GM19452 (cell line): Measurements from ENCODE around the gene PDXDC1.
"Not testable (repeated sequence)": the region's sequence is repeated elsewhere in the genome, so short reads cannot be mapped to it uniquely, and the experiment has no call there.

Experiments used
- ATAC-seq: cut with Tn5 transposase; IDR thresholded peaks from one replicate; pipeline ENCODE4 v1.9.1; 2021; ENCODE audit not compliant: unreplicated experiment

Gene PDXDC1

DNA sequence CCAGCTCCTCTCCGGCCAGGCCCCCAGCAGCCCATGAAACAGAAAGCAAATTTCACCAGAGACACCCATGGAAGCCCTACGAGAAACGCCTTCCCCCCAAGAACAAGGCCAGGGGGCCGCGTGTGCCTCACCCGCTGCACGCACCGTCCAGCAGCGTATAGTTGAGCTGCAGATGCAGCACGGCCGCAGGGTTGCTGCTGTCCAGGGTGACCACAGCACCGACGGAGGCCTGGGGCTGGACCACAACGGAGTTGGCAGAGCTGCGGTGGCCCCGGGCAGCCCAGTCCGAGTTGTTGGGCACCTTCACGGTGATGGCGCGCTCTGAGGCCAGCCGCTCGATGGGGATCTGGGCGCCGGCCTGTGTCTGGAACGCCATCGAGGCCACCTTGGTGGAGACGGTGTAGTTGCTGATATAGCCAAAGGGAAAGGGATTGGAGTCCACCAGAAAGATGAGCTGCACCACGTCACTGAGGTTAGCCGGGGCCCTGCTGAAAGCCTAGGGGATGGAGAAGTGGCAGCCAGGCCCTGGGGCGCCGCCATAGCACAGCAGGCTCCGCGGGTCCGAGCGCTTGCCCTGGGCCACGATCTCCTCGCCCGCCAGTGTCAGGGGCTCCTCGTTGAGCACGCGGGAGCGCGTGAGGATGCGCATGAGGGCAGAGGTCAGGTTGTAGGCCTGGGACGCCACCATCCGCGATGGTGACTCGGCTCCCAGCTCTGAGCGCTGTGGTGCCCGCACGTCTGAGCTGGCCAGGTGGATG, 156.3 kb downstream of the PDXDC1 start:
- ATAC-seq, result not testable (repeated sequence)

DNA sequence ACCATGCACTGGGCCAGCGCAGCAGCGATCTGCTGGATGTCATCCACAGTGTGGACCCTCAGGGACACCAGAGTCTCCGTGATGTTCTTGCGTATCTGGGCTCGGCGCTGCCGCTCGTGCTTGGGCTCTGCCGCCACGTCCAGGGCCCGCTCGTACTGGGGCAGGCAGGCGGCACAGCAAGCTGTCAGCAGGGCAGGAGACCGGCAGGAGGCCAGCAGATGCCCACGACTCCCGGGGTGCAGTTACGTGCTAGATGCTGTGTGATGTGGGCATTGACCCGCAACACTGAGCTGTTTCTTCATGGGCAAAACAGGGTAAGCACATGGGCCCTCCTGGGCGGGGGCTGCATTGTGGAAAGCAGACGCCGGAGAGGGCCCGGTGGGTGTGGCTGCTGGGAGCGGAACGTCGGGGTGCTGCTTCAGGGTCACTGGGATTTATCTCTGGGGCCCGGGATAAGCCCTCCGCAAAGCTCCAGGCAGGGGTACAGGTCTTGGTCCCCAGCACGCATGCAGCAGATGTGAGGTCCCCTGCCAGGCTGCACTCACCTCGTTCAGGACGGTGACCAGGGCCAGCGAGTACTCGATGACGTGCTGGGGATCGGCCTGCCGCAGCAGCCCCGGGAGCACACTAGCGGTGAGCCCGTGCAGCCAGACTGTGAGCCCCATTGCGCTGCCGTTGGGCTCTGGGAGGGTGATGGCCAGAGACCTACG, 158.0 kb downstream of the PDXDC1 start:
- ATAC-seq, result not testable (repeated sequence)

DNA sequence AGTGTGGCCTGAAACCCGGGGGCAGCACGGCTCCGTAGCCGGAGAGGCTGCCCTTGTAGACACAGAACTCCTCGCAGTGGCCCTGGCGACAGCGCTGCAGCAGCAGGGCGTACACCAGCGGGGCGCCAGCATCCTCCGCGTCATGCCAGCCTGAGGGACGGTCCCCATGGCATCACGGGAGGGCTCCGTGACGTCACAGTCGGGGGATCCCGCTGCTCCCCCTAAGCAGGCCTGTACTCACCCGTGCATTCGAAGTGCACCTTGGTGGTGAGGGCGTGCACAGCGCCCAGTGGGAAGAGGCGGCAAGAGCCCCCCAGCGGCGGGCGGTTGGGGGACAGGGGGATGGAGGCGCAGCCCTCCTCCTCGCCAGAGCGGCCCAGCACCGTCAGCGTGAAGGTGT, 158.7 kb downstream of the PDXDC1 start:
- not testable (repeated sequence) for ATAC-seq

DNA sequence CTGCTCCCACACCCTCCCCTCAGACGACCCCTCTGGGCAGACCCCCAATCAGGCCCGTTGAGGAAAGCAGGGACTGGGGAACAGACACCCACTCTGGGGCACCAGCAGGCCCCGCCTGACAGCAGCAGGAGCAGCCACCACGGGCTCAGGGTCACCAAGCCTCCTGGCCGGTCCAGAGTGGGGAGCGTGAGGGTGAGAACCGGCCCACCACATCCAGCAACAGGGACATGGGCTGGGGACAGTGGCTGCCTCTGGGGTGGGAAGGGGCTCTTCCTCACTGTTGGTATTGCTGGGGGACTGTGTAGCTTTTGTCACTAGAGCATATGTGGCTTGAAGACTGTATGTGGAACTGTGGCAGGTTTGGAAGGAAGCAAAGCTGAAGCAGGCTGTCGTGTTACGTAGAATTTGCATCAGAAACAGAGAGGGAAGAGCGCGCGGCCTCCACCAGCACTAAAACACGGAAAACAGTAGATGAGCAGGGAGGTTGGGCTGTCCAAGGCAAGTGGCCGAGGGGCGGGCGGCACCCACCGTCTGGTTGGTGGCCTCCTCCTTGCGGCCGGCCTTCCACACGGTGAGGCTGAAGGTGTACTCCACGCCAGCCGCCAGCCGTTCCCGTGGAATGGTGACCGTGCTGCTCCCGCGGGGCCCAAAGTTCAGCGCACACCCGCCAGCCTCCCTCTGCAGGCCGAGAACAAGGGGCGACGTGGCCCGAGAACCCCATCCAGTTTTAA, 160.1 kb downstream of the PDXDC1 start:
- ATAC-seq, result not testable (repeated sequence)

DNA sequence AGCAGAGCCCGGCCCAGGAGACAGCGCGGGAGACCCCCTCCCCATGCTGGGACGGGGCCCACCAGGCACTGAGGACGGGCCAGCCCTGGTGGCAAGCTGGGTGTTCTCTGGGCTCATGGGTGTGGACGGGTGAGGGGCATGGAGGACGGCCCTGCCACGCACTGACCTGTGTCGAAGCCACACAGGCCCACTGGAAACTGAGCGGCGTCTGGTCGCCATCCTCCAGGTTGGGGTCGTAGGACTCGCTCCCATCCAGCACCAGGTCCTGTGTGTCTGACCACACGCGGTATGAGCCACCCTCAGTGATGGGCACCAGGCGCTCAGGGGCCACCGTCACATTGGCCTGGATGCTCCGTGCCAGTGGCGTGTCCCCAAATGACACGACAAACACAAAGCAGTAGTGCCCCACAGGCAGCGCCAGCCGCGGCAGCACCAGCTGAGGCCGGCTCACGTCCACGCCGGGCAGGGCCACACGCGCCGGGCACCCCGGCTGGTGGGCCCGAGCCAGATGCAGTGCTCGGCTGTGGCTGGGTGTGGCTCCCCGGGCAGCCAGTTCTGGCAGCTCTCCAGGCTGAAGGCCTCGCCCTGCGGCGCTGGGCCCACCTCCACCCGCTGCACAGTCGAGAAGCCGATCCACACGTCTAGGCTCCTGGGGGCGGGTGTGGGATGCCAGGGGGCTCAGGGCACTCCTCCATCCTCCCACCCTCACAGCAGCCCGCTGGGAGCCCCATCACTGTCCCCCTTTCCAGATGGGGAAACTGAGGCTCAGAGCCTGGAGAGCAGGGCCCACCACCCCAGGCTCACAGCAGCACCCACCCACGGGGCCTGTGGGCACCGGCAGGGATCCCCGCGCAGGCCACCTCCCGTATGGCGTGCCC, 160.9 kb downstream of the PDXDC1 start:
- not testable (repeated sequence) for ATAC-seq

DNA sequence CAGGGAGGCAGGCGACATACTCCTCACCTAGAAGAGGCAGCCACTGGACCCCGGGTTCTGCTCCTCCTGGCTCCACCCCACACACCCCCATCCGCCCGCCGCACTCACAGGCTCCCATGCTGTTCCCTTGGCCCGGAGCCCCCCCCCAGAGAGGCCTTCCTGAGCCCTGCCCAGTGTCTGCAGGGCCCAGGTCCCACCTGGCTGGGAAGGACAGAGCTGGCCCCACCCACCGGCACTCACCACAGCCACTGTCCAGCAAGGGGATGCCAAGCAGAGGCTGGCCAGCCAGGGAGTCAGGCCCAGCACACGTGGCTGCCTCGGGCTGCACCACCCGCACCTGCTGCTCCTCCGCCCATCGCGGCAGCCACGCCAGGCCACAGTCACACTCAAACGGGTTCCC, 162.7 kb downstream of the PDXDC1 start:
- ATAC-seq, result not testable (repeated sequence)

DNA sequence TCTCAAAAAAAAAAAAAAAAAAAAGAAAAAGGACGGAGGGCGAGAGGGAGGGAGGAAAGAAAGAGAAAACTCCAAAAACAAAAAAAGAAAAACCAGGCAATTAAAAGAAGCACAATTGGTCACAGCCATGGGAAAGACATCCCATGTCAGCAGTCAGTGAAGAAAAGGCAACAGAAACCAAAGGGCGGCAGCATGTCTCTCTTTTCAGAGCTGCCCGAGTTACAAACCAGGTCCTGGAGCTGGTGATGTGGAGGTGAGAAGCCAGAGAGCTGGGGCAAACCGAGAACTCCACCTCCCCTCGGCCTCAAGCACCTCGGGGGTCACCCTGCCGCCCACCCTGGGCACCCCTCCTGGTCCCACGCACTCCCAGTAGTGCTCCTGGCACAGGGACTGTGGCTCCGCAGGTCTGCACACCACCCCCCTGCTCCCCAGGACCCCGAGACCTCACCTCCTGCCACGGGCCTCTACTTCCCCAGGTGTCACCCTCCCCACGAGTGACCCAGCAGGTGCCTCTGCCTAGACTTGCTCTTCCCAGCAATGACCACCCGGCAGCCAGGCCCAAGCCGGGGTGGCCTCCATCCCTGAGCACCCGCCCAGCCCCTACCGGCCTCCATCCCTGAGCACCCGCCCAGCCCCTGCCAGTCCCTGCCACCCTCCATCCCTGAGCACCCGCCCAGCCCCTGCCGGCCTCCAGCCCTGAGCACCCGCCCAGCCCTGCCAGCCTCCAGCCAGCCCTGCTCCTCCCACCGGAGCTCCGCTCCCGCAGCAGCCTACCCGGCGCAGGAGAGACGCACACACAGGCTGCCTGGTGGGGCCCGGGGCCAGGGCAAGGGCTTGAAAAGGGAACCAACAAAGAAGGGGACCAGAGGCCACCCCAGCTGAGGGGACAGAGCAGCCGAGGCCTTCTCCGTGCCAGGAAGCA, 165.9 kb downstream of the PDXDC1 start:
- not testable (repeated sequence) for ATAC-seq

DNA sequence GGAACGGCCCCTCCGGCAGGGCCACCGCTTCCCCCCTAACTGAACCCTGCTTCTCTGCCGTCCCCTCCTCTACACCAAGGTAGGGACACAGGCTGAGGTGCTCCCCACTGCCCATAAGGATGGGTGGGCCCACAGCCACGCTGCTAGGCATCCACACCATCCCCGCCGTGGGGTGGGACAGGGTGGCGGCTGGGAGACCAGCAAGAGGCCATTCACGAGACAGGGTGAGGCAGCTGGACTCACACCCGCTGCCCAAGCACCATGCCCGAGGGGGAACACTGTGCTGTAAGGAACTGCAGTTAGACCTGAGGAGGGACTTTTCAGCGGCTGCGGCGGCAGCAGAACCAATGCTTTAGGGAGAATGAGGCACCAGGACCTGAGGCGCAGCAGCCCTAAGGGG, 166.8 kb downstream of the PDXDC1 start:
- no peak for ATAC-seq

DNA sequence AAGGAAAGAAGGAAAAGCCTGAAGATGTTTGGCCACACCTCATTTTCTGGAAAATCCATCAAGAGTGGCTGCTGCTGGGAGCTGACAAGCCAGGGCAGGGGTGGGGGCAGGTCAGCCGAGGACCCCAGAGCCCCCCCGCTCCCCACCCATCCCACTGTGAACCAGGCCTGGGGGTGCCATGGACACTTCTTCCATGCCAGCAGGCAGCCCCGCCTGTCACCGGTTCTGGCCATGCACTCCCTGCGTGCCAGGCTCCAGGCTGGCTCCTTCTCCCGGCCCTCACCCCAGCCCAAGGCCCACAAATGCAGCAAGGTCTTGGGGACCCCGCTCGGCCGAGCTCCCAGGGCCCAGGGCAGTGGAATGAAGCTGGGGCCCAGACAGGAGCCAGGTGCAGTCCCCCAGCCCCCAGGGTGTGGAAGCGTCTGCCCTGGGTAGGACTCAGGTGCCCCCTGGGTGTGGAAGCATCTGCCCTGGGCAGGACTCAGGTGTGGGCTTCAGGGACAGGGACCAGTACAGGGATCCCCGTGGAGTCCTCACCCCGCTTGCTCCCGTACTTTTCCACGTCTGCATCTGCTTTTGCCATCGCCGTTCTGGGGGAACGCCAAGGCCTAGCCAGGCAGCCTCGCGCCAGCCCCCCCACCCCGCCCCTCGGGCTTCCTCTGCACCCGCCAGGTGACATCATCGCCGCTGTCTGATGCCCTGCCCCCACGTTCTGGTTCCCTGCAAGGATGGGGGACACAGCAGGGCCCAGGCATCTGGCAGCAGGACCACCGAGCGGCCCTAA, 167.5 kb downstream of the PDXDC1 start:
- not testable (repeated sequence) for ATAC-seq

DNA sequence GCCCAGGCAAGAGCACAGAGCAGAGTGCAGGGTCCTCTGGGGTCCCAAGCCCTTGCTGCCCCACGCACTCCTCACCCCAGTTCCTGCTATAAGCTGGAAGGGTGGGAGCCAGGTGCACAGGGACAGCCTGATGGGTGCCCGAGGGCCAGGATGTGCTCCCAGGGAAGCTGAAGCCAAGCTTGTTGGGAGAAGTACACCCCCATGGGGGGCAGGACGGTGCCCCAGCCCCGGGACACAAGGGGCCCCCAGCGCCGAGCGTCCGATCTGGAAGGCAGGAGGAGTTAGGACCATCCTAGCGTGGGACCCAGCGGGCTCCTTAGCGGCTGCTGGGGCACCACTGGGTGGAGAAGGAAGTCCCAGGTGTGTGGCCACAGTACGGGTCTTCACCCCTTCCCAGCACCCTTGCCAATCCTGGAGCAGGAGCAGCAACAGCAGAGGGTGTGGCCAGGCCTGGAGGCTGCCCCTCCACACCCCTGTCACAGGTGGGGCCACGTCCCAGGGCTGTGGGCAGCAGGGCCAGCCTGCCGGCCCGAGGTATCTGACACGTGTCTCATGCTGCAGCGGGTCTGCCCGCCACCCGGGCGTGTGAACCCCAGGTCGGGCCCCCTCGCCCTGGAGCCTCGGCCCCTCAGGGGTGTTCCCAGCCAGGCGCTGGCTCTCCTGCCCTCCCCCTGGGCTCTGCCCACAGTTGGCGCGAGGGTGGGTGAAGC, 168.2 kb downstream of the PDXDC1 start:
- not testable (repeated sequence) for ATAC-seq

DNA sequence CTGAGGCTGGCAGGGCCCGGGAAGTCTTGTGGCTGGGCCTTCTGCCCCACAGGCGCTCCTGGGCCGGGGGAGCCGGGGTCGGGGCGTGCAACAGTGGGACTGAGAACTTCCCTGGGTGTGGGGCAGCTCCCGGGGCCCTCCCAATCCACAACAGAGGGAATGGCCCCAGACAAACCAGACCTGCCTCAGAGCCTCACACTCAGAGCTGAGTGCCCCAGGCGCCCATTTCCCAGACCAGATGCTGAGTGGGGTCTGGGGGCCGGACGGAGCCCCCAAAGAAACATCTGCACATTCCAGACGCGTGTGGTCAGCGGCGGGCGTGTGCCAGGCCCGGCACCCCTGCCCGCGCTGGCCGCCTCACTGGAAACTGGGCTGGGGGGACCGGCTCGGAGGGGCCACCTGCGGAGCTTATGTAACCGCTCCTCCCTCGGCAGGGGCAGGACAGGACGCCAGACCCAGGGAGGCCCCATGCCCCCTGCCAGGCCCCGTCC, 168.8 kb downstream of the PDXDC1 start:
- not testable (repeated sequence) for ATAC-seq

DNA sequence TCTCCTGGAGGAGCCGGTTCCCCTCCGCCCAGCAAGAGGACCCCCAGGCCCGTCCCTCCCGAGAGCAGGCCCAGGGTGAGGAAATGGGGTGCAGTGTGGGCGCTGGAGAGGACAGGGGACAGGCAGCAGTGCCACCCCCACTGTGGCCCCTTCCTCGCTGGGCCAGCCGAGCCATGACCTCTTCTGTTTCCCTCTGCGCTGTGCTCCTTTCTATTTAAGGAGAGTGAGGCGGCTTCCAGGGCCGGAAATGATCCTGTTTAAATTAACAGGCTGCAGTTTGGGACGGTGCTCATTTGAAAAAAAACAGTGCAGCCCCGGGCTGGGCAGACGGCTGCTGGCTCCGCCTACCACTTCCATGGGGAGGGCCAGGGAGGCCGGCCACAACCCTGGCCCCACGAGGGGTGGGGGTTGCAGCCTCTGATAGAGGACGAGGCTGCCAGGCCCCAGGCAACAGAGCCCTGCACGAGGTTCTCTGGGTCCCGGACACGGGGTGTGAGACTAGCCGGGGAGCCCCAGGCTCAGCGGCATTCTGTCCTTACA, 169.3 kb downstream of the PDXDC1 start:
- ATAC-seq, result not testable (repeated sequence)

DNA sequence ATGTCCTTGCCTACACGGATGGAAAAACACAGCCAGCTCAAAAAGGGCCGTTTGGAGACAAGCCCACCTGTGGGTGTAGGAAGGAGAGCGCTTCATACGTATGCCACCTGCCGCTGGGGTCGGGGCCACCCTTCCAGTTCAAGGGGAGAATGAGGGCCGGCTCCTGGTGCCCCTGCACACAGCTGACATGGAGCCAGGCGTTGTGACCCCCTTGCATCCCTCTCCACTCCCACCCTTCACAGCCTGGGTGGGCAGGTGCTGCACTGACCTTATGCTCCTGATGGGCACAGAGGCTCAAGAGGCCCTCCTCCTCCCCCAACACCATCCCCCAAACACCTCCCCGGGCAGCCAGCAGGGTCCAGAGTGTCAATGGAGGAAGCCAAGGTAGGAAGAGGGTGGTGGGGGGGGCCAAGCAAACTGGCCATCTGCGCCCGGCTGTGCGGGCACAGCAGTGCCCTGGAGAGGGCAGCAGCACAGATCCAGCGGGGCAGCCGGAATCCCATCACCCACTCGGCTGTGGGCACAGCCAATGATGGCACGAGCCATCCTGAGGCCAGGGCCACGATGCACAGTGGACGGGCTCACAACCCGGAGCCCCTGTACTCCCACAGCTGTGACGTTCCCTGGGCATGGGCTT, 170.1 kb downstream of the PDXDC1 start:
- ATAC-seq, result not testable (repeated sequence)

DNA sequence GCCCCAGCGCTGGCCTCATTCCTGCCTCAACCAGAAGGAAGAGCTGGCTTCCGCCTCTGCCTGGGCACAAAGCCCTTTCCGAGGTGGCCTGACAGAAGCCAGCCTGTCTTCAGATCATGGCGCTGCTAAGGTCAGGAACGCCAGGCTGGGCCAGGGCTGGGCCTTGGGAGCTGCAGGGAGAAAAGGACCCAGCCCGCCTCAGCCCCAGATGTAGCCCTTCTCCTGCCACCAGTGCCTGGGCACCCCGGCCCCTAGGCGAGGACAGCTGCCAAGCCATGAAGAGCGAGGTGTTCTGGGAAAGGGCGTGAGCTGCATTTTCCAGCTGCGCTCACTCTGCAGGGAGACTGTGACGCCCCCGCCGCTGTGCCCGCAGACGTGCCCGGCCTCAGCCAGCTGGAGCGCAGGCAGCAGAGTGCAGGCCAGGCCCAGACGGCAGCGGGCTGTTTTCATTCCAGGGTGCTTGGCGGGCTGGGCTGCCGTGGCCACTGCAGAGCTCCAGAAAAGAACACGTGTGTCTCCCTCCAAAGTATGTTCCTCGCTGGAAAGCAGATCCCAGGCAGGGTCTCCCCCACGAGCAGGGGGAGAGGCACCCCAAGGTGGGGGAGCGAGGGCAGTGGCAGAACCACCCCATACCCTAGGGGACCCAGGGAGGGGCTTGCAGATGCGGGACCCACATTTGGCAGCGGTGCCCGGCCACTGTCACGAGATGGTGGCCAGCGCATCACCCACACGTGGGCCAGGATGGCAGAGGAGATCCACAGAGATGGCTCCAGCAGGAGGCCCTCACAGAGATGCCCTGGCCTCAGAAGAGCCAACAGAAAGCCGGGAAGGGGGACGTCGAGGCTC, 170.8 kb downstream of the PDXDC1 start:
- not testable (repeated sequence) for ATAC-seq

DNA sequence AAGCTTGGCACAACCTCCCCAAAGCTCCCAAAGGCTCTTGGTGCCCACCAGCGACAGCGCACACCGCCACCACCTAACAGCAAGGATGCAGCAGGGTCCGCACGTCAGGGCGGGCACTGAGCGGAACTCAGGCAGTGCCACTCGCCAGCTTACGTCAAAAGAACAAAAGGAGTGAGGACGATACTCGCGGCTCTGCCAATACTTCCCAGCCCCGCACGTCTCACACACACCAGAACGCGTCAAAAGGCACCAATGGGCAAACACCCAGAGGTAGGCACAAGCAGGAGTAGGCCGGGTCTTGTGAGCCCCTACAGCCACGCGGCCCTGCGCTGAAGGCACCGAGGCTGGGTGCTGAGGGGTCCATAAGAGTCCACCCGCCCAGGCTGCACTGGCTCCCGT, 171.4 kb downstream of the PDXDC1 start:
- ATAC-seq, result not testable (repeated sequence)

DNA sequence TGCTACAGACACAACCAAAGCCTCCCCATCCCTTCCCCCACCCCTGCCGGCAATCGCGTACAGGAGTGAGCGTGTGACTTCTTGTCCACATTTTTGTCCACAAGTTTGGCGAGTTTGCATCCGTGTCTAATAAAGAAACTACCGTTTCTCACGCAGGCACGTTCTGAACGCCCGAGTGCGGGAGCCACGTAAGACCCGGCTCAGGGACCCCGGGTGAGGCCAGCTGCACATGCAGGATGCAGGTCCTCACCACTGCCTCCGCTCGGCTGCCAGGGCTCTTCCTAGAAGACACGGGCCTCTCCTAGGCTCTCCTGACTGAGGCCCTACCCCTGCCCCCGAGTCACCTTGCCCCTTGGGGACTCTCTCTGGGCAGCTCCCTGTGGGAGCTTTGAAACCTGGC, 174.0 kb downstream of the PDXDC1 start:
- ATAC-seq, result not testable (repeated sequence)
